Gastrocnemius medialis (tissue), 4 donors: ENCODE data around the gene TMEM214.

Source experiments
- POLR2A ChIP-seq, 2 donors: fragments of 450-650 bp; IDR thresholded peaks; one replicate each; pipeline ENCODE4 v1.6.1; 2017; ENCODE audit warnings: antibody characterized with exemption in 2 of 2, mild to moderate bottlenecking in 2 of 2, moderate library complexity in 2 of 2
- TF ChIP-seq, protein P1 (sequence below), 5 experiments: fragments of 450-650 bp in 3 of 5; fragments of 200-600 bp in 2 of 5; sonication (generic) in 2 of 5; IDR thresholded peaks in 4 of 5; conservative IDR thresholded peaks in 1 of 5; 1 replicate in 4 of 5; 2 replicates in 1 of 5; pipeline ENCODE4 v1.5.1; 2016 to 2019; ENCODE audit warnings: antibody characterized with exemption in 5 of 5, mild to moderate bottlenecking in 3 of 5, moderate library complexity in 3 of 5

- TF ChIP-seq, protein P1, sequence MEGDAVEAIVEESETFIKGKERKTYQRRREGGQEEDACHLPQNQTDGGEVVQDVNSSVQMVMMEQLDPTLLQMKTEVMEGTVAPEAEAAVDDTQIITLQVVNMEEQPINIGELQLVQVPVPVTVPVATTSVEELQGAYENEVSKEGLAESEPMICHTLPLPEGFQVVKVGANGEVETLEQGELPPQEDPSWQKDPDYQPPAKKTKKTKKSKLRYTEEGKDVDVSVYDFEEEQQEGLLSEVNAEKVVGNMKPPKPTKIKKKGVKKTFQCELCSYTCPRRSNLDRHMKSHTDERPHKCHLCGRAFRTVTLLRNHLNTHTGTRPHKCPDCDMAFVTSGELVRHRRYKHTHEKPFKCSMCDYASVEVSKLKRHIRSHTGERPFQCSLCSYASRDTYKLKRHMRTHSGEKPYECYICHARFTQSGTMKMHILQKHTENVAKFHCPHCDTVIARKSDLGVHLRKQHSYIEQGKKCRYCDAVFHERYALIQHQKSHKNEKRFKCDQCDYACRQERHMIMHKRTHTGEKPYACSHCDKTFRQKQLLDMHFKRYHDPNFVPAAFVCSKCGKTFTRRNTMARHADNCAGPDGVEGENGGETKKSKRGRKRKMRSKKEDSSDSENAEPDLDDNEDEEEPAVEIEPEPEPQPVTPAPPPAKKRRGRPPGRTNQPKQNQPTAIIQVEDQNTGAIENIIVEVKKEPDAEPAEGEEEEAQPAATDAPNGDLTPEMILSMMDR (IDR thresholded peaks at IDR 0.05 in 4 of 5, conservative IDR thresholded peaks at IDR 0.05 in 1 of 5), result no peak
- no peak for TF ChIP-seq POLR2A (IDR thresholded peaks at IDR 0.05)
Observed at GRCh38 chr2:27001950-27002349, 30.8 kb upstream of the TMEM214 start.
